HK-2 (cell line): ENCODE measurements around the gene LIMCH1.
"Not testable (repeated sequence)": the region's sequence is repeated elsewhere in the genome, so short reads cannot be mapped to it uniquely, and the experiment has no call there.

ENCODE experiments used
- DNase-seq: peaks from one replicate; pipeline ENCODE4 v3.0.0-alpha.2; 2018; ENCODE audit not compliant: unreplicated experiment

Gene LIMCH1, protein sequence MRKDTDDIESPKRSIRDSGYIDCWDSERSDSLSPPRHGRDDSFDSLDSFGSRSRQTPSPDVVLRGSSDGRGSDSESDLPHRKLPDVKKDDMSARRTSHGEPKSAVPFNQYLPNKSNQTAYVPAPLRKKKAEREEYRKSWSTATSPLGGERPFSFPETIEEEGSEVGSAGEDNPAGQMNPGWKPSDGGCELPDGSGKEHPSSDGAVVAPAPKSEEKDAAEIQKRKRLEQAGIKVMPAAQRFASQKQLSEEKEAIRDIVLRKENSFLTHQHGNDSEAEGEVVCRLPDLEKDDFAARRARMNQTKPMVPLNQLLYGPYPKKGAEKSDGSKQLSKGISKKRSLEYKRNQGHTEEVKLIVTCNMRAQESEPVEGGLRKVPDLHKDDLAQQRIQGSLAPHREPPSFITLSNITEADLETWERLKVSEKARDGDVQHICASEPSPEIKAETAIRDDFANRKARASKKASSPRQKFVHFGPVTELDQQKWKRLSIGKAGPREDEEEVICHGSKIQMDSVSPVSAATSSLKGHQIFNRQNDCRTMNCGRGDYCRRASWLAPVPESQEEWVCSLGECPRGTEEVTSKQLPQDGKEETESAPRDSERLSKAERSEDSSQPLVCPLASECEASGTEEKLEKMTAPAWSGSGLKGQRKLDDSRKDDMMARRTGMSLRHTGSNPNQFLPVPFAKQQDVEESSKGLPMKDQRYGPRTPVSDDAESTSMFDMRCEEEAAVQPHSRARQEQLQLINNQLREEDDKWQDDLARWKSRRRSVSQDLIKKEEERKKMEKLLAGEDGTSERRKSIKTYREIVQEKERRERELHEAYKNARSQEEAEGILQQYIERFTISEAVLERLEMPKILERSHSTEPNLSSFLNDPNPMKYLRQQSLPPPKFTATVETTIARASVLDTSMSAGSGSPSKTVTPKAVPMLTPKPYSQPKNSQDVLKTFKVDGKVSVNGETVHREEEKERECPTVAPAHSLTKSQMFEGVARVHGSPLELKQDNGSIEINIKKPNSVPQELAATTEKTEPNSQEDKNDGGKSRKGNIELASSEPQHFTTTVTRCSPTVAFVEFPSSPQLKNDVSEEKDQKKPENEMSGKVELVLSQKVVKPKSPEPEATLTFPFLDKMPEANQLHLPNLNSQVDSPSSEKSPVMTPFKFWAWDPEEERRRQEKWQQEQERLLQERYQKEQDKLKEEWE (N-terminal part only)

DNA sequence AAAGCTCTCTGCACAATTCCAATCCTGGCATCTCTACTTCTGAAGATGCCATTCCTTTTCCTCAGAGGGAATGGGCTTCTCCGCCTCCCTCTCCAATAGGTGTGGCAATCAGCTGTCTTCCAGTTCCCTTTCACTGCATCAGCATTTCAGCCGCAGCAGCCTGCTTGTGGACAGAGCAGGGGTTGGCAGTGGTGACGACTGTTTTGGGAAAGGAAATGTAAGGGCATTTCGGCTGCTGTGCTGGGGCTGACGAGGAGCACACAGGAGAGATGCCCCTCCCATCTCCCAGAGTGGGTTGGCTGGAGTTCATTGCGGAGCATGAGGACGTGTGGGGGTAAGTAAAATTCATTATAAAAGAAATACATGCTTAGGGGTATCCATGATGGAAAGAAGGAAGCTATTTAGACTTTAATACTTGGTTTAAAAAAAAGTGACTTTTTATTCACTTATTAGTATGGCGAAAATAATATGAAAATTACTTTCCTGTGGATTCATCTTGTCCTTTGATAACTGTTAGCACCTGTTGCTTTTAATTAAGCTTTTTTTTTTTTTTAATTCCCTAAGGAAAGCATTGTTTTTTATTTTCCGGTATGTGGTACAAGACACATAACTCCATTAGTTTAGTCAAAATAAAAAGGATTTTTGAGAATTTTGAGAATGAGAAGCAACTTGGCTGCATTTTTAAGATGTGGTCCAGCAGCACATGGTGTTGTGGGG is at the start of gene LIMCH1:
TSS of gene LIMCH1 (plus strand) at position 141 of the 717 bp plus-strand sequence. CDS start 67,839 bp downstream, outside the sequence.
- DNase-seq, result no peak

DNA sequence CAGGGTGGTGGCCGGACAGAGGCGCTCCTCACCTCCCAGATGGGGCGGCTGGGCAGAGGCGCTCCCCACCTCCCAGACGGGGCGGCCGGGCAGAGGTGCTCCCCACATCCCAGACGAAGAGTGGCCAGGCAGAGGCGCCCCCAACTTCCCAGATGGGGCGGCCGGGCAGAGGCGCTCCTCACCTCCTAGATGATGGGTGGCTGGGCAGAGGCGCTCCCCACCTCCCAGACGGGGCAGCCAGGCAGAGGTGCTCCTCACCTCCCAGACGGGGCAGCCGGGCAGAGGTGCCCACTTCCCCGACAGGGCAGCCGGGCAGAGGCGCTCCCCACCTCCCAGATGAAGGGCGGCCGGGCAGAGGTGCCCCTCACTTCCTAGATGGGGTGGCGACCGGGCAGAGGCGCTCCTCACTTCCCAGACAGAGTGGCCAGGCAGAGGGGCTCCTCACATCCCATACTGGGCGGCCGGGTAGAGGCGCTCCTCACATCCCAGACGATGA is 46.8 kb upstream of the LIMCH1 start:
- not testable (repeated sequence) for DNase-seq

DNA sequence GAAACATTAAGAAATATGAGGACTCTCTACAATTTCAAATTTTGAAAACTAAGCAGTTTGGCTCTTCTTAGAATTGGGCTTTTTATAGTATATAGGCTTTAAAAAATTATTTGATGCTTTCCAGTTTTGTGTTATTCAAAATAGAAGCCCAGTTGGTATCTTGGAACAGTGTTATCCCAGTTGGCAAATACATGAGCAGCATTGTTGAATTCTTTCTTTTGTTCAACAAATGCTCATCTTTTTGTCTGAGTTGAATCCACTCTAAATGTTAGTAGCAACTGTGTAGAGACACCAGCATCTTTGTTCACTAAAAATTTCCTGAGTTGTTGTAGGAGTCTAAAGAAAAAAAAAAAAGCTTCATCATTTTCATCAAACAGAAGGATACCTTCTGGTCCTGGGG is 41.0 kb upstream of the LIMCH1 start:
- no peak for DNase-seq

DNA sequence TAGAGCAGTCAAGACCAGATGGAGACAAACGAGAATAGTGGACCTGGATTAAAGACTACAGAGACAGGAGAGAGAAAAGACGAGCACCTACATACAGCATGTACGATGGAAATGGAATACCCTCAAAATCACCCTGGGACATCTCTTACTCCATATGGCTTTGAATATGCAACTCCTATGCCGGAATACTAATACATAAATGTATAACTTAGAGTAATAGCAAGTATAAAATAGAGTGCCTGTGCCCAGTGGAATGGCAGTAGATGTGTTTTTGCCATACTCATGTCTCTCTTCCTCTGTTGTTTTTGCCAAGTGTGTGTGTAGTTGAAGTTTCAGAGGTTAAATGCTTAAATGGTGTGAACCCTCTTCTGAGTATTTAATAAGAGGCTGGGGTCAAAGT is 39.8 kb upstream of the LIMCH1 start:
- no peak for DNase-seq

DNA sequence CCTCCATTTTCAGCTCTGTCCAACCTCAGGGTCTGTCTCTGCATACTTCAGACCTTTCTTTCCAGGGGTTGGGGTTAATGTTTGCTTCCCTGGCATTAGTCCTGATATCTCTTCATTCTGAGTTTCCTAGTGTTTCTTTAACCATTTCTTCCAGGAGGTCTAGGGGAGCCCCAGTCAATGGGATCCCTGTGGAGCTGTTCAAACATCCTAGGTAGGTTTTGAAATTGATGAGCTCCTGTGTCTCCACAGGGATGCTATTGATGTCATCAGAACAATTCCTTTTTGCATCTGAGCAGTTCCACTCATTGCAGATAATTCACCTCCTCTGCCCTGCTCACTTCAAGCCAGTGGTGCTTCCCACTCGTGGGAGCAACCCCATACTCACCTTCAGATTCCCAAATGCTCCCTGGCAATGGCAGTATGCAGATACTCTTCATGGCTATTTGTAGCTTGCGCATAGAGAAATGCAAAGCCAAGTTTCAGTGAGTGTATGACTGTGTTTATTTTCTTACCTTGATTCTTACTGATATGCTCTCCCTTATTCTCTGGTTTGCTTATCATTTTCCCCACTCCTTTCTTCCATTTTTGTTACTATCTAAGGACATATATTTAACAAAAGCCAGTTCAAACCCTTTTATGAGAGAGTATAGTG is 33.7 kb upstream of the LIMCH1 start:
- no peak for DNase-seq

DNA sequence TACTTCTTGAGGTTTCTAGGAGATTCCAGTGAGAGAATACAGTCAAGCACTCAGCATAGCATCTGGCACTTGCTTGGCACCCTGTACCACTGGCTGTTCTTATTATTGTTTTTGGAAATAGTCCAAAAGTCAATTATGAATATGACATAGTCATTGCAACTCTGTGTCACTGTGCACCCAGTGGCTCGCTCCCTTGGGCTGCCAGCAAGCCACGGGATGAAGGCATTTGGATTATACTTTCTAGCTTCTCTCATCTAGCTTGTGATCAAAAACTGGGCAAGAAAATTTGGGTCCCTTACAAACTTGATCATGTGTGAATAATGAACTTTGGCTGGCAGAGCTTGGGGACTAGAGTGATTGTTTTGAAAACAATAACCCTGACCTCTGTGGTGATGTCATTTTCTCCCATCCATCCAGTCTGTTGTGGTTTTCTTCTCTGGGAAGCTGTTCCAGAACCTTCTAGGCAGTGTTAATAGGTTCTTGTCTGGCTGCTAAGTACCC is 32.7 kb upstream of the LIMCH1 start:
- DNase-seq, result no peak

DNA sequence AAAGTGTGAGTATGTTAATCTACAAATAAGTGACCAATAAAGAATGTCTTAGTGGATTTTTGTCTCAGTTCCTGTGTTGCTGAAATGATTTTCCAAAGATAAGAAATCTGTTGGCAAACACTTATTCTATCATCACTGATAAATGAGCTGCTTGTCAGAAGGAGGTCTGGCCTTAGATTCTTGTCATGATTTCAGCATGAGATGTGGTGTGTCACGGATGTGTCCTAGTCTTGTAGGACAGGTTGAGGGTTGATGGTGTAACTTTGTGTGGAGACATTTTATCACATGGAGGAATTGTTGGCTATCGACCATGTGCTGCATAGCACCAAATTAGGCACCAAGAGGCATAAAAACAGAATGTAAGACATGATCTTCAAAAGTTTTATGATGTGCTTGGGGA is 31.8 kb upstream of the LIMCH1 start:
- DNase-seq, result no peak

DNA sequence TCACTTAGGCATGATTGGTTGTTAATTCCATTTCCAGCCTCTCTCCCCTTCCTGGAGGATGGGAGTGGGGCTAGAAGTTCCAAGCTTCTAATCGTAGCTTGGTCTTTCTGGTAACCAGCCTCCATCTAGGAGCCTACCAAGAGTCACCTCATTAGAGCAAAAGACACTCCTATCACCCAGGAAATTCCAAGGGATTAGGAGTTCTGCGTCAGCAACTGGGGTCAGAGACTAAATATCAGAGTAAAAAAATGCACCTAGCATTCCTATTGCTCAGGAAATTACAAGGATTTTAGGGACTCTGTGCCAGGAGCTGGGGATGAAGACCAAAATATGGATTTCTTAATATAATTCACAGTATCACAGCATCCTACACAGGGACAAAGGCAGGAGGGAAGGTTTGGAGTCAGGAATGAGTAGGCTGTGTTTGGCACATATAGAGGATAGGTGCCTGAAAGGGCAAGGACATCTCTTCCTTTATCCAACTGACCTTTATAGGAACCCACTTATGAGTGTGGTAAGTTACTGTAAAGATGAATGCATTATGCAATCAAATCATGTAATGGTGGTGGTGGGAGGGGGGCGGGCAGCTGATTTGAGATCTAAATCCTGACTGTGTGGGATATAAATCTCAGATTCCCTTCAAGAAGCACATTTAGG is 30.5 kb upstream of the LIMCH1 start:
- DNase-seq, result no peak

DNA sequence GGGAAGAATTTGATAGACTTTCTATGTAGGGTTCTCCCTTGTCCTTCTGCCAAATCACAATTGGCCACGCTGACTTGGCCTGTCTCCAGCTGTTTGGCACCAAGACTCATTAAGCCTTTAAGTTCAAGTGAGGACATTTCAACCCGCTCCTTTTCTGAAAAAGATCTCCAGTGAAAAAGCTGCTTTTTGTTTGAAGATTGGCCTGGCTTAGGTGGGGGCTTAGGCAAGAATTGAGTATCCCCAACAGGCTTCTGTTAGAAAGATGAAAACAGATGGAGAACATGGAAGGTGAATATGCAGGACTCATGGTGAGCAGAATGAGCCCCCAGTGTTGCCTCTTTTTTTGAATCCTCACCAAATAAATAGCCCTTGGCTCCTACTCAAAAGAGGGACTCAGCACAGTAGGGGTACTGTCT is 28.5 kb upstream of the LIMCH1 start:
- no peak for DNase-seq

DNA sequence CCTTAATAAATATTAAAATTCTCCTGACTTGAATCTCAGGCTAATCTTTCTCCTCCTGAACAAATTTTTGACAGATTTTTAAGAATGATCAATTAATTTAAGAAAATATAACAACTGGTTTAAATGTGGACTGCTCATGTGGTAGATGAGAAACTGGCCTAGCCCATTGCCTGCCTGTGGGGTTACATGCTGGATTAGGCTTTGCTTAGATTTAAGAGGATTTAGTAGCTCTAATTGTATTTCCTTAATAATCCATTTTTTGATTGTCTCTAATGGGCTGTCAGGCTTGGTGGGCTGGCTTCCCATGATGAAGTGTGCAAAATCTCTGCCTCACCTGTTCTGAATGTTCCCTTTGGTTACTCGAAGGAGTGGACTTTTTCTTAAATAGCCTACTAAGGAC is 27.8 kb upstream of the LIMCH1 start:
- DNase-seq, result no peak

DNA sequence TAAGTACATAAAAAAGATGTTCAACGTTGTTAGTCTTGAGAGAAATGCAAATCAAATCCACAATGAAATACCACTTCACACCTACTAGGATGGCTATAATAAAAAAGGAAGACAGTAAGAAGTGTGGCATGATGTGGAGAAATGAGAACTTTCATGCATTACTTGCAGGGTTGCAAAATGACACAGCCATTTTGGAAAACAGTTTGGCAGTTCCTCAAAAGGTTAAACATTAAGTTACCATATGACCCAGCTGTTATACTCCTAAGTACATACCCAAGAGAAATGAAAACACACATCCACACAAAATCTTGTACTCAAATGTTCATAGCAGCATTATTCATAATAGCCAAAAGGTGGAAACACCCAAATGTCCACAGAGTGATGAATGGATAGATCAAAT is 25.8 kb upstream of the LIMCH1 start:
- DNase-seq, result no peak

DNA sequence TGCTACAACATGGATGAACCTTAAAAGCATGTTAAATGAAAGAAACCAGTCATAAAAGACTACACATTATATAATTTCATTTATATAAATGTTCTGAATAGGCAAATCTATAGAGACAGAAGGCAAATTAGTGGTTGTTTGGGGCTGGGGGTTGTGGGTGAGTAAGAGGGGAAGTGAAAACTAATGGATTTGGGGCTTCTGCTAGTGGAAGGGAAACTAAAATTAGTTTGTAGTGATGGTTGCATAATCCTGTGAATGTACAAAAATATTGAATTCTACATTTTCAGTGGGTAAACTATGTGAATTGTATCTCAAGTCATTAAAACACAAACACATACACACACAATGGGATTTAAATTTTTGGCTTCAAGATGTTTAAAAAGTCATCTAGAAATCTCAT is 25.4 kb upstream of the LIMCH1 start:
- DNase-seq, result no peak

DNA sequence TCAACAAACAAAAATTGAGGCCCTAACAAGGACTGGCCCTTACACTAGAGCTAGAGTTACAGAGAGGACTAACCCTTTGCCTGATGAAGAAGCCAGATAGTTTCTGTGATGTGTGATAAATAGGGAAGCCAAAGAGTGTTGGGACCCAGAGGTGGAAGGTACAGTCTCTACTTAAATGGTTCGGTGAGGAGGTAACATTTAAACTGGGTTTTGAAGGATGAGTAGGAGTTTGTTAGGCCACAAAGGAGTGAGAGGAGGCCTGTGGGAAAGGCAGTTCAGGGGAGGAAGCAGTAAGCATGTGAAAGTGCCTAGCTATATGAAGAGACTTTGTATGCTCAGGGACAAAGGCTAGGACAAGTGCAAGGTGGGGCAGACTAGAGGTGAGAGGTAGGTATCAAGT is 23.8 kb upstream of the LIMCH1 start:
- DNase-seq, result no peak

DNA sequence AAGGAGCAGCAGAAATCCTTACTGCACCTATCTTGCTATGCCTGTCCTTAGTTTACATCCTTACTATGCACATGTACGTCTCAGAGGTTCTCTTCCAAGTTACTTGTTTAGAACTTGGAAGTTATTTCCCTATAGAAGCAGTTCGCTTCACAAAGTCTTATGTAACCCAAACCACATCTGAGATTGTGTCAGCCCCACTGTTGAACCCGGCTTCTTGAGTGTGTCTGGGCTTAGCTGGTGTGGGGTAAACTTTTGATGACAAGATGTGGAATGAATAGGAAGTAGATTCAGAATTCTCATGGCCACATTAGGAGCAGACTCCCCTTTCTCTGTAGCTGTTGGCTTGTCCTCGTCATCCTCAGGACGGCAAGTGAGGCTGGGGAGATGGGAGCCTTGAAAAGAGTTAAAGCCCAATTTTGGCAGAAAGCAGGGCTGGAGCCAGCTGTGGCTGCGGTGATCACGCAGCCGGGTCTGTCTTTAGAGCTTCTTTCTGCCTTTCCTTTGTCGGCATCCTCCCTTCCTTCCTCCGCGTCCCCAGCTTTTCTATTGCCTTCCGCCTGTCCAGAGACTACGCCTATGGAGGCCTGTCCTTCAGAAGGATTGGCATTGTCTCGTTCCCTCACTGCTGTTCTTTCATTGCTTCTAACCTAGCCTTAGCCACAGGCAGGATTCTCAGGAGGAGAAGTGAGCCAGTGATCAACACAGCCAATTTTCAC is 23.0 kb upstream of the LIMCH1 start:
- no peak for DNase-seq

DNA sequence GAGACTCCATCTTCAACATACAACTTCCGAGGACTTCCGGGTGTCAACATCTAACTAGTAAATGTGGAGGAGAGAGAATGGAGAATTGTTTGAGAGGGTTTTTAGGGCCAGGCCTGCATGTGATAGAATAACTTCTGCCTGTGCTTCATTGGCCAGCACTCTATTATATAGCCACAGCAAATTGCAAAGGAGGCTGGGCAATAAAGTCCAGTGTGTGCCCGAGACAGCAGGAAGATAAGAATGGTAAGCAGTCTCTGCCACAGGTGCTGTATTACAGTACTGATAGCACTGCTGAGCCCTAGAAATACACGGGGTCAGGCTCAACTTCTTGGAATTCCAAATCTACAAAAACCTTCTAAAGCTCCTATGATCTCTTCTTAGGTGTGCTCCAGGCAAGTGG is 20.8 kb upstream of the LIMCH1 start:
- DNase-seq, result no peak

DNA sequence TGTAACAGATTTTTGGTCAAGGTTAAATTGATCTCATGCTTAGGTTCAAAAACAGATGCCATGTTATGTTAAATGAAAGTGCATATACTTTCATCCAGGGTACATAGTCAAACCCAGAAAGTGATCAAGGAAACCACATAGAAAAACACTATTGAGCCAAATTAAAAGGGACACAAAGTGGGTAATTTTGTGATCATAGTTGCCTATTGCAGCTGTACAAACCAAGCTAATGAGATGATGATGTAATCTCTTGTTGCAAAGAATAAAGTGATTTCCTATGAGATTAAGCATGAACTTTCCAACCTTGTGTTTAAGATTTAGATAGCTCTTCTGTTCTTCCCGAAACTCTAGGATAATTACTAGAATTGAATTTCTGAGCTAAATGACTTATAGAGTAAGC is 20.2 kb upstream of the LIMCH1 start:
- no peak for DNase-seq

DNA sequence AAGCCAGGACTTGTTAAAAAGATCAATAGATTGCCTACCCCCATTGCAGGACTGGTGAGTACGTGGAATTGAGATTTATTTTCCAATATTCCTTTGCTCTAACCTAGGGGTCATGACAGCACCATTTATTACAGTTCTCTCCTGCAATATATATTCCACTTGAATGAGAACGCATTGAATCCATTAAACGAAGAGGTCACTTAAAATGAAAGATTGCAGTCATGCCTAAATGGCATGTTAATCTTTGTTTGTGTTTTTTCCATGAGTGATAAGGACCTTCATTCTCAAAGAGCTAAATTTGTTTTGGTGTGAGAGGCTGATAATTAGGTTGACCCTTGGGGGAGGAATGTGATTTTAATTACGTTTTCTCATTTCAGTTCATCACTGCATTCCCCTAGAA is 13.5 kb upstream of the LIMCH1 start:
- DNase-seq, result no peak

DNA sequence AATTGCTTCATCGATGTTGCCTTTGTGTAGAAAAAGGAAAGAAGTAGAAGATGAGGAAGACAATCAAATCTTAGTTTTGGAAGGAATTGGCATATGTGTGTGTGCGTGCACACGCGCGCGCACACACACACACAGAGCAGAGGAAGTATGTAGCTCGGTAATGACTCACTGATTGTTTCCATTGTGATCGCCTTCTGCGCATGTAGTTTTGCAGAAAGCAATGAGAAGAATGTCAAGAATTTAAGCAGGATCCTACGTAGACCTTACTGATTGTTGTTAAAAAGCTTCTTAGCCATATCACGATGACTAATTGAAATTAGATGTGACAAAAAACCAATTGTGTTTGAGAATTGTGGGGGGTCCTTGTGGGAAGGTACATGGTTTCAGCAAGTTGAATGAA is 12.8 kb upstream of the LIMCH1 start:
- DNase-seq, result peak; percentile 21

DNA sequence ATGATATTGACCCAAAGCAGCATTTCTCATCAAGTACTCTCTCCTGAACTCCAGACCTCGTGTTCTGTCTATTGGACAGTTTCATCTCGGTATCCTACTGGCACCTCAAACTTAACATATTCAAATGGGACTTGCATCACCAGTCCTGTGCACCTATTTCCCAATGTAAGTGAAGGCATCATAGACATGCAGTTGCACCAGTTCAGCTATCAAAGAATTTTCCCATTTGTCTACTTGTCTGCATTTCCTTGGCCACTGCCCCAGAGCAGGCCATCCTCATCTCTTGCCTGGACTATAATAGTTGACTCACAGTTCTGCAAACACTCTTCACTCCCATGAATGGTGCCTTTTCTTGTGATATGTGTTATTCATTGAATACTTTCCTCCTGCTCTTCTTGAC is 11.3 kb upstream of the LIMCH1 start:
- DNase-seq, result no peak
